Testis (tissue), 2 donors: ENCODE results near the gene TPST1.

Experiments
- CTCF ChIP-seq, 3 experiments: fragments of 450-650 bp in 2 of 3; fragments of 200-600 bp in 1 of 3; sonication (generic) in 1 of 3; IDR thresholded peaks; one replicate each; pipeline ENCODE4 v1.5.1; 2016 to 2019; ENCODE audit warnings: antibody characterized with exemption in 3 of 3, mild to moderate bottlenecking in 2 of 3, moderate library complexity in 1 of 3
- POLR2A ChIP-seq: fragments of 450-650 bp; IDR thresholded peaks from one replicate; pipeline ENCODE4 v1.6.1; 2017; ENCODE audit warnings: antibody characterized with exemption, mild to moderate bottlenecking, moderate library complexity

- no peak for TF ChIP-seq POLR2A
- no peak for TF ChIP-seq CTCF (IDR thresholded peaks at IDR 0.05)
Observed at GRCh38 chr7:66376264-66376945, 171.3 kb downstream of the TPST1 start.
